ENCODE data around the gene ZFC3H1. TPM values are rescaled to one million over a fixed set of nuclear protein-coding genes. Genes with fewer than 3 reads are reported as not detected.

The ZFC3H1 gene
- total and polyA plus RNA-seq, 2 of the 13 experiments (the other 11 are each of a cell fraction or from before 2014, with no cell fraction given) = 17.1 to 38.3 TPM

DNA sequence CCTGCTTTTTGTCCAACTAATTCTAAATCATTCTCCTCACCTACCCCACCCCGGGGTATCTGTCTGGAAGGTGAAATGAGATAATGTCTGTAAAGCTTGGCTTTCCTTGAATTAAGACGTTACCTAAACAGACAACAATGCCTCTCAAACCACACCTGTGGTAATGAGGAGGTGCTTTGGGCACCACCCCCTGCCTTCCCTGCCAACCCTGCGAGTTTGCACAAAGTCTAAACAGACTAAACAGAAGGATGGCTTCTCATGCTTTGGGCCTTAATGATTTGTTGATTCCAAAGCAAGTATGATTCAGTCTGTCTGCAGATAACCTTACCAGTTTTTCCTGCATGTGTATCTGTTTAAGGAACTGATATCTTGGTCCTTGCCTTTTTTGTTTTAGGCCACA is 82.4 kb downstream of the ZFC3H1 start (continued):
- TF ChIP-seq, protein P1, sequence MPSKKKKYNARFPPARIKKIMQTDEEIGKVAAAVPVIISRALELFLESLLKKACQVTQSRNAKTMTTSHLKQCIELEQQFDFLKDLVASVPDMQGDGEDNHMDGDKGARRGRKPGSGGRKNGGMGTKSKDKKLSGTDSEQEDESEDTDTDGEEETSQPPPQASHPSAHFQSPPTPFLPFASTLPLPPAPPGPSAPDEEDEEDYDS (CRISPR knock-in tag; IDR thresholded peaks at IDR 0.05) = no peak
- TF ChIP-seq NR3C1 (CRISPR knock-in tag; IDR thresholded peaks at IDR 0.05) (no peak), ZNF558 (CRISPR knock-in tag; IDR thresholded peaks at IDR 0.05; ENCODE audit: borderline replicate concordance) (no peak), ZNF749 (CRISPR knock-in tag; IDR thresholded peaks at IDR 0.05; ENCODE audit: borderline replicate concordance) (no peak), ZFX (CRISPR knock-in tag; IDR thresholded peaks at IDR 0.05; ENCODE audit: low read depth) (no peak)
- TF ChIP-seq, protein P2, sequence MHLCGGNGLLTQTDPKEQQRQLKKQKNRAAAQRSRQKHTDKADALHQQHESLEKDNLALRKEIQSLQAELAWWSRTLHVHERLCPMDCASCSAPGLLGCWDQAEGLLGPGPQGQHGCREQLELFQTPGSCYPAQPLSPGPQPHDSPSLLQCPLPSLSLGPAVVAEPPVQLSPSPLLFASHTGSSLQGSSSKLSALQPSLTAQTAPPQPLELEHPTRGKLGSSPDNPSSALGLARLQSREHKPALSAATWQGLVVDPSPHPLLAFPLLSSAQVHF (CRISPR knock-in tag; IDR thresholded peaks at IDR 0.05) = no peak
- TF ChIP-seq, protein P3, sequence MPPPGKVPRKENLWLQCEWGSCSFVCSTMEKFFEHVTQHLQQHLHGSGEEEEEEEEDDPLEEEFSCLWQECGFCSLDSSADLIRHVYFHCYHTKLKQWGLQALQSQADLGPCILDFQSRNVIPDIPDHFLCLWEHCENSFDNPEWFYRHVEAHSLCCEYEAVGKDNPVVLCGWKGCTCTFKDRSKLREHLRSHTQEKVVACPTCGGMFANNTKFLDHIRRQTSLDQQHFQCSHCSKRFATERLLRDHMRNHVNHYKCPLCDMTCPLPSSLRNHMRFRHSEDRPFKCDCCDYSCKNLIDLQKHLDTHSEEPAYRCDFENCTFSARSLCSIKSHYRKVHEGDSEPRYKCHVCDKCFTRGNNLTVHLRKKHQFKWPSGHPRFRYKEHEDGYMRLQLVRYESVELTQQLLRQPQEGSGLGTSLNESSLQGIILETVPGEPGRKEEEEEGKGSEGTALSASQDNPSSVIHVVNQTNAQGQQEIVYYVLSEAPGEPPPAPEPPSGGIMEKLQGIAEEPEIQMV (CRISPR knock-in tag; IDR thresholded peaks at IDR 0.05; ENCODE audit: low read depth) = no peak

DNA sequence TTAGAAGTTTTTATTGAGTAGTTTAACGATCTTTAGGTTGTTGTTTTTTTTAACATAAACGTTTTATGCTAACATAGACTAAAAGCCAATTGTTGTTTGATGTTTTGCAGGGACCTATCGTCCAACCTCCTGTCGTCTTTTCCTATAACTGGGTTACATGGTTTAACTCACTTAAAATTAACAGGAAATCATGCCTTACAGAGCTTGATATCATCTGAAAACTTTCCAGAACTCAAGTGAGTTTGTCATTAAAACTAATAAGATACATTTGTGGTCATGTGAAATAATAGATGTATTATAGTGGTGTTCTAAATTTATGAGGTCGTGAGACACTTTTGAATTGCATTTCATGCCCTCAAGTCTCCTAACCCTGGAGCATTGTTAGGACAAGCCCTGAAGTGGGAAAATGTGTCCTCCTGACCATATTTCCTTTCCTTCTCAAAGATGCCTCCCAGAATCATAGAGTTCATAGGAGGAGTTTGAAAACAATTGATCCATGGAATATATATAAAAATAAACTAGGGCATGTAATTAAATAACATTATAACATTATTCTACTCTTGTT is 84.9 kb downstream of the ZFC3H1 start:
- CTCF ChIA-PET (ENCODE audit: low intra/inter-chr PET ratio, low total read pairs) = no interaction called here
- FAIRE-seq = no peak
- BruUV-seq (replicated peaks) = no TSS peak
- TF ChIP-seq CHCHD3 (CRISPR knock-in tag; IDR thresholded peaks at IDR 0.05) (no peak), ZC3H4 (CRISPR knock-in tag; IDR thresholded peaks at IDR 0.05; ENCODE audit: borderline replicate concordance) (no peak), ZSCAN20 (CRISPR knock-in tag; IDR thresholded peaks at IDR 0.05; ENCODE audit: borderline replicate concordance) (no peak), HMGA1 (CRISPR knock-in tag; conservative IDR thresholded peaks at IDR 0.05) (no peak)
- TF ChIP-seq, protein P4, sequence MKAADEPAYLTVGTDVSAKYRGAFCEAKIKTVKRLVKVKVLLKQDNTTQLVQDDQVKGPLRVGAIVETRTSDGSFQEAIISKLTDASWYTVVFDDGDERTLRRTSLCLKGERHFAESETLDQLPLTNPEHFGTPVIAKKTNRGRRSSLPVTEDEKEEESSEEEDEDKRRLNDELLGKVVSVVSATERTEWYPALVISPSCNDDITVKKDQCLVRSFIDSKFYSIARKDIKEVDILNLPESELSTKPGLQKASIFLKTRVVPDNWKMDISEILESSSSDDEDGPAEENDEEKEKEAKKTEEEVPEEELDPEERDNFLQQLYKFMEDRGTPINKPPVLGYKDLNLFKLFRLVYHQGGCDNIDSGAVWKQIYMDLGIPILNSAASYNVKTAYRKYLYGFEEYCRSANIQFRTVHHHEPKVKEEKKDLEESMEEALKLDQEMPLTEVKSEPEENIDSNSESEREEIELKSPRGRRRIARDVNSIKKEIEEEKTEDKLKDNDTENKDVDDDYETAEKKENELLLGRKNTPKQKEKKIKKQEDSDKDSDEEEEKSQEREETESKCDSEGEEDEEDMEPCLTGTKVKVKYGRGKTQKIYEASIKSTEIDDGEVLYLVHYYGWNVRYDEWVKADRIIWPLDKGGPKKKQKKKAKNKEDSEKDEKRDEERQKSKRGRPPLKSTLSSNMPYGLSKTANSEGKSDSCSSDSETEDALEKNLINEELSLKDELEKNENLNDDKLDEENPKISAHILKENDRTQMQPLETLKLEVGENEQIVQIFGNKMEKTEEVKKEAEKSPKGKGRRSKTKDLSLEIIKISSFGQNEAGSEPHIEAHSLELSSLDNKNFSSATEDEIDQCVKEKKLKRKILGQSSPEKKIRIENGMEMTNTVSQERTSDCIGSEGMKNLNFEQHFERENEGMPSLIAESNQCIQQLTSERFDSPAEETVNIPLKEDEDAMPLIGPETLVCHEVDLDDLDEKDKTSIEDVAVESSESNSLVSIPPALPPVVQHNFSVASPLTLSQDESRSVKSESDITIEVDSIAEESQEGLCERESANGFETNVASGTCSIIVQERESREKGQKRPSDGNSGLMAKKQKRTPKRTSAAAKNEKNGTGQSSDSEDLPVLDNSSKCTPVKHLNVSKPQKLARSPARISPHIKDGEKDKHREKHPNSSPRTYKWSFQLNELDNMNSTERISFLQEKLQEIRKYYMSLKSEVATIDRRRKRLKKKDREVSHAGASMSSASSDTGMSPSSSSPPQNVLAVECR (CRISPR knock-in tag; IDR thresholded peaks at IDR 0.05; ENCODE audit: borderline replicate concordance) = no peak
- TF ChIP-seq, protein P5, sequence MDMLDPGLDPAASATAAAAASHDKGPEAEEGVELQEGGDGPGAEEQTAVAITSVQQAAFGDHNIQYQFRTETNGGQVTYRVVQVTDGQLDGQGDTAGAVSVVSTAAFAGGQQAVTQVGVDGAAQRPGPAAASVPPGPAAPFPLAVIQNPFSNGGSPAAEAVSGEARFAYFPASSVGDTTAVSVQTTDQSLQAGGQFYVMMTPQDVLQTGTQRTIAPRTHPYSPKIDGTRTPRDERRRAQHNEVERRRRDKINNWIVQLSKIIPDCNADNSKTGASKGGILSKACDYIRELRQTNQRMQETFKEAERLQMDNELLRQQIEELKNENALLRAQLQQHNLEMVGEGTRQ (IDR thresholded peaks at IDR 0.05; ENCODE audit: low read depth, low read length) = no peak
- TF ChIP-seq, protein P5 (CRISPR knock-in tag; IDR thresholded peaks at IDR 0.05; ENCODE audit: borderline replicate concordance) = no peak

More for the DNA sequence above, 84.9 kb downstream of the ZFC3H1 start:
- no peaks in the 10 kb centered on the region for H4K20me1 ChIP-seq (ENCODE audit: insufficient read depth, low read length)
- H3K9me3 ChIP-seq (ENCODE audit: low read length) = no peaks in the 10 kb centered on the region
- H3K4me3 ChIP-seq (replicated peaks in 1 of 3; ENCODE audit: insufficient read depth in 1 of 3, low read depth in 2 of 3, low read length in 3 of 3) = no peak overlapping the region
- no peaks in the 10 kb centered on the region for H3K79me2 ChIP-seq (ENCODE audit: insufficient read depth, low read length)
- H3K4me2 ChIP-seq (ENCODE audit: low read depth, low read length) = no peak overlapping the region
- no peaks in the 10 kb centered on the region for H3K27me3 ChIP-seq (ENCODE audit: control insufficient read depth in 1 of 2, insufficient read depth in 2 of 2, low read length in 2 of 2)
- intact Hi-C loops (cut with micrococcal nuclease; ENCODE audit: unreplicated experiment) = no loop called here
- no peaks in the 10 kb centered on the region for H3K4me1 ChIP-seq (ENCODE audit: insufficient read depth, low read length)
- H2AFZ ChIP-seq (ENCODE audit: low read length) = no peak overlapping the region
- peaks cover 18 to 49% of the 10 kb centered on the region in 2 experiments for H3K36me3 ChIP-seq (replicated peaks in 1 of 2; ENCODE audit: control insufficient read depth in 1 of 2, insufficient read depth in 2 of 2, low read length in 2 of 2)
- POLR2A ChIA-PET = no interaction called here
- no peak overlapping the region for H3K9ac ChIP-seq (ENCODE audit: insufficient read depth, low read depth, low read length)
- no peak for DNase-seq (ENCODE audit: low spot score)
- H3K27ac ChIP-seq (ENCODE audit: extremely low read length, insufficient read depth, low read length) = no peak overlapping the region
- in situ Hi-C loops (cut with HindIII; ENCODE audit: extremely low pct_ligation_motif_present, low pct_unique_long_range_greater_than_20kb) = no loop called here
- WGBS (ENCODE audit: low lambda C conversion rate) = 92% methylated on average over 5 of the region's 5 CpGs
- no peak for ATAC-seq

Data from HepG2 (cell line).